Tibial artery (tissue), 4 donors: Measurements from ENCODE around the gene COX19.

Experiments used
- DNase-seq, 2 donors: peaks; one replicate each; pipeline ENCODE4 v3.0.0-alpha.2; 2019
- H3K27ac ChIP-seq, 2 donors: fragments of 200-600 bp; sonication (generic) in 1 of 2; 1 replicate in 1 of 2; 2 replicates in 1 of 2; pipeline ENCODE4 v1.5.1; 2018 to 2019; ENCODE audit warnings: mild to moderate bottlenecking in 1 of 2
- H3K27me3 ChIP-seq, 2 donors: fragments of 200-600 bp; sonication (generic) in 1 of 2; one replicate each; pipeline versions ENCODE4 v1.5.1 to v1.6.0; 2016 to 2019
- H3K36me3 ChIP-seq, 3 donors: fragments of 200-600 bp; sonication (generic) in 2 of 3; one replicate each; pipeline ENCODE4 v1.5.1; 2016 to 2019; ENCODE audit warnings: mild to moderate bottlenecking in 2 of 3
- H3K4me1 ChIP-seq, 4 donors: fragments of 200-600 bp; sonication (generic) in 2 of 4; 1 replicate in 3 of 4; 2 replicates in 1 of 4; pipeline ENCODE4 v1.5.1; 2016 to 2019
- H3K4me3 ChIP-seq, 2 donors: fragments of 200-600 bp; sonication (generic) in 1 of 2; 1 replicate in 1 of 2; 2 replicates in 1 of 2; pipeline ENCODE4 v1.5.1; 2018 to 2019; ENCODE audit warnings: mild to moderate bottlenecking in 2 of 2
- H3K9me3 ChIP-seq, 3 donors: fragments of 200-600 bp; sonication (generic) in 1 of 3; one replicate each; pipeline ENCODE4 v1.5.1; 2016 to 2019
- CTCF ChIP-seq, 2 experiments: fragments of 200-600 bp in 1 of 2; fragments of 450-650 bp in 1 of 2; IDR thresholded peaks; one replicate each; pipeline ENCODE4 v1.5.1; 2017 to 2019; ENCODE audit warnings: antibody characterized with exemption in 2 of 2, mild to moderate bottlenecking in 1 of 2, moderate library complexity in 1 of 2
- intact Hi-C: fragments of 100-400 bp; cut with DNase I; formaldehyde crosslinking; loops from one replicate; pipeline ENCODE4 v1.15.0; 2023; ENCODE audit warnings: low total_unique reads

Gene COX19

GRCh38 chr7:1012716-1013095 is 37.4 kb upstream of the COX19 start:
- intact Hi-C loops, result no loop called here
- no peaks in the 10 kb centered on the region for H3K9me3 ChIP-seq

DNA sequence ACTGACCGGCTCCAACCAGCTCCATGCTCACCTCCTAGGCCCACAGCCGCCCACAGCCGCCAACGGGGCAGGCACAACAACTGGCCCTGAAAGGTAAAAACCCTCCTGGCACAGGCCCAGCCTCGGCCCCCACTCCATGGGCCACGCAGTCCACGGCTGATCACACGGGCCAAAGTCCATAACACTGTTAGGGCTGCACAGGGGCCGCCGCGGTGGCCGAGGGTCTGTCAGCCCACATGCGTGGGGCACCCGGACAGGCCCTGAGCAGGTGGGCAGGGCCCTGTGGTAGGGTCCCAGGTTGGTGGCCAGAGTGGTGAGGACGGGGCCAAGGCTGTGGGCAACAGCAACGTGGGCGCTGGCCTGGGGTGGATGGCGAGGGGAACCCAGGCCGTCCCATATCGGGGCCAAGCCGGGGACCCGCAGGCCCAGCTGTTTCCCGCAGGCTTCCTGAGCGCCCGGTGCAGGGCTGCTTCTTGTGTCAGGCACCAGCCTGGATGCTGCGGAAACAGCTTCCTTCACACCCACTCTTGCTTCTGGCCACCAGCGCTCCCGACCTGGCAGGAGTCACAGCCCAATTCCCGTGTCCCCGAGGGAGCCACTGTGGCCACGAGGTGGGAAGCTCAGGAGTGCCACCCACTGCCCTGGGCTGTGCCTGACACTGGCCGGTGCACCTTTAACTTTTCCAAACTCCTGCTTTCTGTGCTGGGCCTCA is 36.8 kb upstream of the COX19 start:
- H3K27ac ChIP-seq, result no peak overlapping the region
- DNase-seq, result no peak
- intact Hi-C loops, result no loop called here

More at GRCh38 chr7:1012716-1013095, 37.4 kb upstream of the COX19 start:
- H3K27me3 ChIP-seq, result no peaks in the 10 kb centered on the region
- no peak for DNase-seq
- H3K36me3 ChIP-seq, result peaks cover 7 to 35% (median 30%) of the 10 kb centered on the region in 3 donors
- no peak overlapping the region for H3K27ac ChIP-seq
- no peak for TF ChIP-seq CTCF (IDR thresholded peaks at IDR 0.05)
- H3K4me3 ChIP-seq, result no peak overlapping the region
- H3K4me1 ChIP-seq, result peaks cover 0 to 36% (median 5%) of the 10 kb centered on the region in 4 donors

DNA sequence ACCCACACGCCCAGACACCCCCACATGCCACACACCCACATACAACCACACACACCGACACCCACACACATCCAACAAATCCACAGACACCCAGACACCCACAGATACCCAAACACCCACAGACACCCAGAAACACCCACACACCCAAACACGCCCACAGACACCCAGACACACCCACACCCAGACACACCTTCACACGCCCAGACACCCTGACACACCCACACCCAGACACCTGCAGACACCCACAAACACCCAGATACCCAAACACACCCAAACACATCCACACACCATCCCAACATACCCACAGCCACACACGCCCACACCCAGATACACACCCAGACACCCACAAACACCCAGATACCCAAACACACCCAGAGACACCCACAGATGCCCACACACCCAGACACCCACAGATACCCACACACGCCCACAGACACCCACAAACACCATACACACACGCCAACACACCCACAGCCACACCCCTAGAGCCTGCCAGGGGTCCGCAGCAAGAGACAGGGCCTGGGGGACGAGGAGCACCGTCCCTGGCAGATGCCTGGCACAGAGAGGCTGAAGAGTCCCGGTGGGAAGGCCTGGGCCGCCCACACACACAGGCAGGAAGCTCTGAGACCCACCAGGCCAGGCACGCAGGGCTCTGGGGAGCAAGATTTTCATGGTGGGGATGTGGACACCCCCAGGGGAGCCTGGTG is 36.1 kb upstream of the COX19 start:
- H3K36me3 ChIP-seq, result peaks cover 7 to 37% (median 30%) of the 10 kb centered on the region in 3 donors
- TF ChIP-seq CTCF (IDR thresholded peaks at IDR 0.05), result no peak
- intact Hi-C loops, result no loop called here
- H3K4me3 ChIP-seq, result no peak overlapping the region
- H3K4me1 ChIP-seq, result peaks cover 0 to 36% (median 4%) of the 10 kb centered on the region in 4 donors
- no peaks in the 10 kb centered on the region for H3K9me3 ChIP-seq
- DNase-seq, result no peak
- no peak overlapping the region for H3K27ac ChIP-seq
- H3K27me3 ChIP-seq, result no peaks in the 10 kb centered on the region

More for the DNA sequence above, 36.8 kb upstream of the COX19 start:
- no peak overlapping the region for H3K4me3 ChIP-seq
- H3K27me3 ChIP-seq, result no peaks in the 10 kb centered on the region
- H3K9me3 ChIP-seq, result no peaks in the 10 kb centered on the region
- peaks cover 0 to 36% (median 5%) of the 10 kb centered on the region in 4 donors for H3K4me1 ChIP-seq
- peaks cover 7 to 35% (median 30%) of the 10 kb centered on the region in 3 donors for H3K36me3 ChIP-seq
- TF ChIP-seq CTCF (IDR thresholded peaks at IDR 0.05), result no peak

GRCh38 chr7:1010226-1010625 is 34.9 kb upstream of the COX19 start:
- H3K4me1 ChIP-seq, result peaks cover 0 to 28% (median 1%) of the 10 kb centered on the region in 4 donors
- intact Hi-C loops, result no loop called here
- no peak for TF ChIP-seq CTCF (IDR thresholded peaks at IDR 0.05)
- no peak for DNase-seq
- H3K27me3 ChIP-seq, result no peaks in the 10 kb centered on the region
- no peak overlapping the region for H3K27ac ChIP-seq
- H3K4me3 ChIP-seq, result no peak overlapping the region
- H3K9me3 ChIP-seq, result no peaks in the 10 kb centered on the region
- H3K36me3 ChIP-seq, result peaks cover 7 to 44% (median 30%) of the 10 kb centered on the region in 3 donors

DNA sequence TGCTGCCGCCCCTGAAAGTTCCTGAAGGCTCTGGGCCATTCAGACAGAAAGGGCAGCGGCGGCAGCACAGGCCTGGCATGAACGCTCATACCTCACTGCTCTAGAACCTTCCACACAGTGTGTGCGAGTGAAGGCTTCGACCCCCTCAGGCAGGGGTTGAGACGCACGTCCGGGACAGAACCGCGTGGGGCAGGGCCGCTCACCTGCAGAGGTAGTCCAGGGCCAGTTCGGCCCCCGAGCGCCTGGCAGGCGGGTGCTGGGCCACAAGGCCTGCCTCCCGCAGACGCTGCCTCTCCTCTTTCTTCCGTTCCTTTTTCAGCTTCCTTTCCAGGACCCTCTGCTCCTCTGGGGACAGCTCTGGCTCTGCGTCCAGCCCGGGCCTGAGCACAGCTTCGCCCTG is 34.4 kb upstream of the COX19 start:
- Histone ChIP-seq H3K4me1 (peaks cover 0 to 23% (median 1%) of the 10 kb centered on the region in 4 donors), H3K4me3 (no peak overlapping the region), H3K36me3 (peaks cover 7 to 48% (median 30%) of the 10 kb centered on the region in 3 donors), H3K27me3 (no peaks in the 10 kb centered on the region), H3K27ac (no peak overlapping the region), H3K9me3 (no peaks in the 10 kb centered on the region)
- DNase-seq, result no peak
- TF ChIP-seq CTCF (IDR thresholded peaks at IDR 0.05), result no peak
- intact Hi-C loops, result no loop called here
